ENCODE results near the gene RNU1-2. TPM values are rescaled to one million over a fixed set of nuclear protein-coding genes. Genes with fewer than 3 reads are reported as not detected.

The RNU1-2 gene
- total RNA-seq (2022; extraction: Qiagen RNA extraction; ENCODE audit: low read depth), result not detected in 5 replicates

GRCh38 chr1:16895598-16896315, at the start of gene RNU1-2:
TSS of gene RNU1-2 (plus strand) at chr1:16895980.

GRCh38 chr1:16921391-16922185, 25.8 kb downstream of the RNU1-2 start, which contains the start of gene CROCC:
TSS of gene CROCC (plus strand) at chr1:16921931. CDS start at chr1:16922019, 88 bp downstream.

Other genes starting within 250 kb of the RNU1-2 start
- gene RNU1-3, start 229.0 kb upstream of the RNU1-2 start, total RNA-seq (2022; extraction: Qiagen RNA extraction; ENCODE audit: low read depth), result not detected in 5 replicates
- gene RNU1-4, start 155.5 kb upstream of the RNU1-2 start, total RNA-seq (2022; extraction: Qiagen RNA extraction; ENCODE audit: low read depth), result not detected in 5 replicates
- 6.4 to 9.4 TPM (median 8.1 TPM) in 5 replicates for gene CROCC, start 26.0 kb downstream of the RNU1-2 start, total RNA-seq (2022; extraction: Qiagen RNA extraction; ENCODE audit: low read depth)
- 0.15 to 0.72 TPM (median 0.38 TPM) in 5 replicates for gene MFAP2, start 84.6 kb downstream of the RNU1-2 start, total RNA-seq (2022; extraction: Qiagen RNA extraction; ENCODE audit: low read depth)
- gene ATP13A2, start 115.9 kb downstream of the RNU1-2 start, total RNA-seq (2022; extraction: Qiagen RNA extraction; ENCODE audit: low read depth), result 20.8 to 29.1 TPM (median 25.1 TPM) in 5 replicates
- gene SDHB, start 158.1 kb downstream of the RNU1-2 start, total RNA-seq (2022; extraction: Qiagen RNA extraction; ENCODE audit: low read depth), result 99.4 to 112 TPM (median 110 TPM) in 5 replicates
- 1.2 to 1.4 TPM (median 1.3 TPM) in 5 replicates for gene PADI2, start 223.5 kb downstream of the RNU1-2 start, total RNA-seq (2022; extraction: Qiagen RNA extraction; ENCODE audit: low read depth)

All from A549 treated with CpdA at 1 μM for 4 hours (cell line).